Chondrocyte (in vitro differentiated cells): Measurements from ENCODE around the gene BCL2L1. TPM values are rescaled to one million over a fixed set of nuclear protein-coding genes. Genes with fewer than 3 reads are reported as not detected.

Experiments used
- DNase-seq: peaks from one replicate; pipeline ENCODE4 v3.0.0; 2021; ENCODE audit warnings: mixed read lengths, low spot score
- H3K27ac Mint-ChIP-seq: one replicate; pipeline ENCODE4 v1.8.0; 2021; ENCODE audit warnings: mild to moderate bottlenecking, moderate library complexity, mixed read lengths; ENCODE audit not compliant: unreplicated experiment
- H3K27me3 Mint-ChIP-seq: 2 replicates; pipeline ENCODE4 v1.8.0; 2021; ENCODE audit warnings: low read depth, mixed read lengths
- H3K36me3 Mint-ChIP-seq: 2 replicates; pipeline ENCODE4 v1.8.0; 2021; ENCODE audit warnings: low read depth, mixed read lengths
- H3K4me1 Mint-ChIP-seq: 2 replicates; pipeline ENCODE4 v1.8.0; 2021; ENCODE audit warnings: low read depth, mild to moderate bottlenecking, mixed read lengths
- H3K4me3 Mint-ChIP-seq: one replicate; pipeline ENCODE4 v1.8.0; 2021; ENCODE audit warnings: mild to moderate bottlenecking, moderate library complexity, mixed read lengths; ENCODE audit not compliant: unreplicated experiment
- H3K9me3 Mint-ChIP-seq: 2 replicates; pipeline ENCODE4 v1.8.0; 2021; ENCODE audit warnings: low read depth, mixed read lengths
- CTCF ChIP-seq: fragments of 200-600 bp; sonication (generic); IDR thresholded peaks from 2 replicates; pipeline ENCODE4 v1.5.0; 2021; ENCODE audit warnings: antibody characterized with exemption, mild to moderate bottlenecking, moderate library complexity
- total RNA-seq: library from RNA; stranded (reverse); gene quantifications from 3 replicates; pipeline ENCODE4 v1.2.1, GENCODE V29; 2021

BCL2L1 gene
- total RNA-seq, 1 donor from 2014 or later: 90.7 TPM

- Mint-ChIP-seq H3K27ac (peak overlapping the region; percentile 99), H3K27me3 (no peaks in the 10 kb centered on the region), H3K4me1 (peaks cover 74% of the 10 kb centered on the region), H3K4me3 (peak overlapping the region; percentile 92), H3K9me3 (no peaks in the 10 kb centered on the region), H3K36me3 (peaks cover 34% of the 10 kb centered on the region)
- no peak for TF ChIP-seq CTCF
- no peak for DNase-seq
These were observed 2.8 kb downstream of the BCL2L1 start for GRCh38 chr20:31719644-31720485.

GRCh38 chr20:31718952-31719643 lies 3.6 kb downstream of the BCL2L1 start:
- peaks cover 82% of the 10 kb centered on the region for H3K4me1 Mint-ChIP-seq
- no peak for DNase-seq
- peak overlapping the region; percentile 92 for H3K4me3 Mint-ChIP-seq
- peaks cover 38% of the 10 kb centered on the region for H3K36me3 Mint-ChIP-seq
- H3K9me3 Mint-ChIP-seq: no peaks in the 10 kb centered on the region
- no peak for TF ChIP-seq CTCF
- H3K27ac Mint-ChIP-seq: peak overlapping the region; percentile 99
- H3K27me3 Mint-ChIP-seq: no peaks in the 10 kb centered on the region

- Mint-ChIP-seq H3K4me1 (peaks cover 93% of the 10 kb centered on the region), H3K36me3 (peaks cover 44% of the 10 kb centered on the region), H3K27me3 (no peaks in the 10 kb centered on the region), H3K4me3 (peak overlapping the region; percentile 43), H3K9me3 (no peaks in the 10 kb centered on the region), H3K27ac (peak overlapping the region; percentile 63)
- no peak for DNase-seq
- no peak for TF ChIP-seq CTCF
These were observed 5.0 kb downstream of the BCL2L1 start for GRCh38 chr20:31717478-31718201.

- no peaks in the 10 kb centered on the region for H3K9me3 Mint-ChIP-seq
- H3K4me3 Mint-ChIP-seq: peak overlapping the region; percentile 37
- no peaks in the 10 kb centered on the region for H3K27me3 Mint-ChIP-seq
- H3K36me3 Mint-ChIP-seq: peaks cover 43% of the 10 kb centered on the region
- H3K27ac Mint-ChIP-seq: peak overlapping the region; percentile 90
- no peak for DNase-seq
- no peak for TF ChIP-seq CTCF
- peaks cover 96% of the 10 kb centered on the region for H3K4me1 Mint-ChIP-seq
These were observed 5.7 kb downstream of the BCL2L1 start for GRCh38 chr20:31716818-31717477.
